Neural progenitor cell (in vitro differentiated cells): ENCODE measurements around the gene NF2.

ENCODE experiments used
- EZH2 ChIP-seq: fragments of 200-600 bp; sonication (generic); IDR thresholded peaks from 2 replicates; pipeline ENCODE4 v1.6.1; 2017; ENCODE audit warnings: antibody characterized with exemption, mild to moderate bottlenecking, moderate library complexity
- EZH2phosphoT487 ChIP-seq: fragments of 200-600 bp; sonication (generic); IDR thresholded peaks from 2 replicates; pipeline ENCODE4 v1.6.1; 2017; ENCODE audit warnings: antibody characterized with exemption
- TF ChIP-seq, protein P1 (sequence below): fragments of 200-600 bp; sonication (generic); IDR thresholded peaks from 2 replicates; pipeline ENCODE4 v1.5.1; 2017; ENCODE audit warnings: antibody characterized with exemption, mild to moderate bottlenecking

DNA sequence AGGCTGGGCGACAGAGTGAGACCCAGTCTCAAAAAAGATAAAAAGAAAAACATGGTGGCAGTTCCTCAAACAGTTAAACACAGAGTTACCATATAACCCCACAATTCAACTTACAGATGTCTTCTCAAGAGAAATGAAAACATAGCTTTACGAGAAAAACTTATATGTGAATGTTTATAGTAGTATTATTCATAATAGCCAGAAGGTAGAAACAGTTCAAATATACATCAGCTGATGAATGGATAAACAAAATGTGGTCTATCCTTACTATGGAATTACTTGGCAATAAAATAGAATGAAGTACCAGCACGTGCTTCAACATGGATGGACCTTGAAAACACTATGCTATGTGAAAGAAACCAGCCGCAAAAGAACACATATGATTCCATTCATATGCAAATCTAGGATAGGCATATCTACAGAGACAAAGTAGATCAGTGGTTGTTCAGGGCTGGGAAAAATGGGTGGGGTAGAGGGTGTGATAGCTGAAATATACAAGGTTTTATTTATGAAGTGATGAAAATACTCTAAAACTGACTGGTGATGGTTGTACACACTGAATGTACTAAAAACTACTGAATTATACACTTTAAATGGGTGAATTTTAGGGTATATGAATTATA lies 12.4 kb downstream of the NF2 start:
- TF ChIP-seq, protein P1, sequence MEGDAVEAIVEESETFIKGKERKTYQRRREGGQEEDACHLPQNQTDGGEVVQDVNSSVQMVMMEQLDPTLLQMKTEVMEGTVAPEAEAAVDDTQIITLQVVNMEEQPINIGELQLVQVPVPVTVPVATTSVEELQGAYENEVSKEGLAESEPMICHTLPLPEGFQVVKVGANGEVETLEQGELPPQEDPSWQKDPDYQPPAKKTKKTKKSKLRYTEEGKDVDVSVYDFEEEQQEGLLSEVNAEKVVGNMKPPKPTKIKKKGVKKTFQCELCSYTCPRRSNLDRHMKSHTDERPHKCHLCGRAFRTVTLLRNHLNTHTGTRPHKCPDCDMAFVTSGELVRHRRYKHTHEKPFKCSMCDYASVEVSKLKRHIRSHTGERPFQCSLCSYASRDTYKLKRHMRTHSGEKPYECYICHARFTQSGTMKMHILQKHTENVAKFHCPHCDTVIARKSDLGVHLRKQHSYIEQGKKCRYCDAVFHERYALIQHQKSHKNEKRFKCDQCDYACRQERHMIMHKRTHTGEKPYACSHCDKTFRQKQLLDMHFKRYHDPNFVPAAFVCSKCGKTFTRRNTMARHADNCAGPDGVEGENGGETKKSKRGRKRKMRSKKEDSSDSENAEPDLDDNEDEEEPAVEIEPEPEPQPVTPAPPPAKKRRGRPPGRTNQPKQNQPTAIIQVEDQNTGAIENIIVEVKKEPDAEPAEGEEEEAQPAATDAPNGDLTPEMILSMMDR = no peak
- TF ChIP-seq EZH2 = no peak
- no peak for TF ChIP-seq EZH2phosphoT487
